ENCODE measurements around the gene DCHS2. TPM values are rescaled to one million over a fixed set of nuclear protein-coding genes. Genes with fewer than 3 reads are reported as not detected.

The DCHS2 gene
- total RNA-seq, 2 donors from 2014 or later: not detected

DNA sequence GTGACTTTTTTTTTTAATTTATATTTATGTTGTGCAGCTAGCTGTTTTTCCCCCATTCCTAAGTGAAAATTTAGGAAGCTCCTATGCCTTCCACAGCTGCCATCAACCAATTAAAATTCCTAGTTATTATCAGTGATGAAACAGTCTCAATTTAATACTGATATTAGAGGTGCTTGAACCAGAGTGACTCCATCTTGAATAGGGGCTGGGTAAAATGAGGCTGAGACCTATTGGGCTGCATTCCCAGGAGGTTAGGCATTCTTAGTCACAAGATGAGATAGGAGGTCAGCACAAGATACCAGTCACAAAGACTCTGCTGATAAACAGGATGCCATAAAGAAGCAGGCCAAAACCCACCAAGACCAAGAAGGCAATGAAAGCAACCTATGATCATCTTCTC, 136.7 kb downstream of the DCHS2 start:
- no peaks in the 10 kb centered on the region for H3K4me1 Mint-ChIP-seq
- ATAC-seq (replicated peaks): no peak
- peaks cover 4% of the 10 kb centered on the region for H3K27me3 Mint-ChIP-seq
- no peak overlapping the region for H3K4me3 Mint-ChIP-seq
- no peaks in the 10 kb centered on the region for H3K9me3 Mint-ChIP-seq
- no peaks in the 10 kb centered on the region for H3K36me3 Mint-ChIP-seq (ENCODE audit: low read depth)
- no peak overlapping the region for H3K27ac Mint-ChIP-seq

- Mint-ChIP-seq H3K27ac (no peak overlapping the region), H3K36me3 (ENCODE audit: low read depth) (no peaks in the 10 kb centered on the region), H3K4me3 (no peak overlapping the region), H3K9me3 (no peaks in the 10 kb centered on the region), H3K27me3 (peaks cover 7% of the 10 kb centered on the region), H3K4me1 (no peaks in the 10 kb centered on the region)
- no peak for ATAC-seq (replicated peaks)
These were observed 141.8 kb downstream of the DCHS2 start for GRCh38 chr4:154349829-154350228.

- Mint-ChIP-seq H3K27me3 (peaks cover 10% of the 10 kb centered on the region), H3K9me3 (no peaks in the 10 kb centered on the region), H3K4me3 (no peak overlapping the region), H3K36me3 (ENCODE audit: low read depth) (no peaks in the 10 kb centered on the region), H3K27ac (no peak overlapping the region), H3K4me1 (no peaks in the 10 kb centered on the region)
- no peak for ATAC-seq (replicated peaks)
These were observed 142.9 kb downstream of the DCHS2 start for GRCh38 chr4:154348657-154349056.

DNA sequence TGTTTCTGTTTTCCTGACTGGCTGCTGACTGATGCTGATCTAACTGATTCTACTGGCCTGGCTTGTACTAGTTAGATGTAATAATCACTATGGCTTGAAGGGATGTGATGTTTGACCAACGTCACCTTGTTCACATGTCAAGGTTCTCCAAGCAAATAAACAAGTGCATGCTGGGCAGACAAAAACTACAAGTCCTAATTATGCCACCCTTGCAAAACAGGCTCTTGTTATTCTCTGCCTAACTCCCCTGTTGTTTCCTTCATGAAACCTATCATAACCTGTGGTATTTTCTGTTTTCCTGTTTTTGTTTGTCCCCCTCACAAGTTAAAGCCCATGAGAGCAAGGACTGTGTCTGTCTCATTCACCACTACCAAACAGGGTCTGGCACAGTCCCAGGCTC, 146.2 kb downstream of the DCHS2 start:
- peaks cover 13% of the 10 kb centered on the region for H3K27me3 Mint-ChIP-seq
- no peak overlapping the region for H3K27ac Mint-ChIP-seq
- H3K4me3 Mint-ChIP-seq: no peak overlapping the region

DNA sequence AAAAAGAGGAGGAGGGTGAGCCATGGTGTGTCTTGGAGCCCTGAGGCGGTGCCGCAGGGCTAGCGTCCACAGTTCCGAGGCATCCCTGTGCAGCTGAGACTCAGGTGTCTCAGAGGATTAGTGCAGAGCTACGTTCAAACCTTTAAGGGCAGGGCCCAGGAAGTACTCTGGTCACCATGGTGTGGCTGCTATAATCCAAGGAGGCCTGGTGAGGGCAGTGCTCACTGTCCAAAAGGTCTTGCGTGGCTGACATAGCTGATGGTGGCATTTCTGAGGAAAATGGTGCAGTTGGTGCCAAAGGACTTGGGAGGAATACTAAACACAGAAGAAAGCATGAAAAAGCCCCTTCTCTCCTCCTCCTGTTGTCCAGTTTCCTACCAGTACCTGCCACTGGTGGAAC, 146.9 kb downstream of the DCHS2 start:
- Mint-ChIP-seq H3K4me1 (no peaks in the 10 kb centered on the region), H3K27me3 (peaks cover 13% of the 10 kb centered on the region), H3K27ac (no peak overlapping the region), H3K4me3 (no peak overlapping the region), H3K9me3 (no peaks in the 10 kb centered on the region), H3K36me3 (ENCODE audit: low read depth) (no peaks in the 10 kb centered on the region)
- no peak for ATAC-seq (replicated peaks)

More for the DNA sequence above, 146.2 kb downstream of the DCHS2 start:
- no peak for ATAC-seq (replicated peaks)
- no peaks in the 10 kb centered on the region for H3K9me3 Mint-ChIP-seq
- no peaks in the 10 kb centered on the region for H3K4me1 Mint-ChIP-seq
- H3K36me3 Mint-ChIP-seq (ENCODE audit: low read depth): no peaks in the 10 kb centered on the region

GRCh38 chr4:154343651-154344050, 147.9 kb downstream of the DCHS2 start:
- ATAC-seq (replicated peaks): no peak
- no peak overlapping the region for H3K4me3 Mint-ChIP-seq
- H3K27ac Mint-ChIP-seq: no peak overlapping the region
- H3K4me1 Mint-ChIP-seq: no peaks in the 10 kb centered on the region
- H3K27me3 Mint-ChIP-seq: peaks cover 13% of the 10 kb centered on the region
- no peaks in the 10 kb centered on the region for H3K9me3 Mint-ChIP-seq
- H3K36me3 Mint-ChIP-seq (ENCODE audit: low read depth): no peaks in the 10 kb centered on the region

DNA sequence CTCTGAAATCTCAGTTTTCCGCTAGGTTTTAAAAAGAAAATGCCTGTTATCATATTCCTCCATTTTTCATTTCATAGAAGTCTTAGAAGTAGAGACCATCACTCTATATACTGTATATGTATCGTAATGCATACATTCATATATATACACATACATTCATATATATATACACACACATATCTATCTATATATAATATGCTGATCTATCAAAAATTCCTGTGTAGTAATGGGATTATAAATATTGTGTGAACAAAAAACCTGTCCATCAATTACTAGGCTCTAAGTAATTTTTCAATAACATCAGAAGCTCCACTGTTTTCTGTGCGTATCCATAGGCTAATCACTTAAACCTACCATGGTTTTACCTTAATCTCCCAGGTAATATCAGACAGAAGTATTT, 150.2 kb downstream of the DCHS2 start:
- H3K4me1 Mint-ChIP-seq: no peaks in the 10 kb centered on the region
- no peaks in the 10 kb centered on the region for H3K36me3 Mint-ChIP-seq (ENCODE audit: low read depth)
- no peak overlapping the region for H3K4me3 Mint-ChIP-seq
- no peak for ATAC-seq (replicated peaks)
- H3K27me3 Mint-ChIP-seq: peaks cover 10% of the 10 kb centered on the region
- no peak overlapping the region for H3K27ac Mint-ChIP-seq
- H3K9me3 Mint-ChIP-seq: no peaks in the 10 kb centered on the region

DNA sequence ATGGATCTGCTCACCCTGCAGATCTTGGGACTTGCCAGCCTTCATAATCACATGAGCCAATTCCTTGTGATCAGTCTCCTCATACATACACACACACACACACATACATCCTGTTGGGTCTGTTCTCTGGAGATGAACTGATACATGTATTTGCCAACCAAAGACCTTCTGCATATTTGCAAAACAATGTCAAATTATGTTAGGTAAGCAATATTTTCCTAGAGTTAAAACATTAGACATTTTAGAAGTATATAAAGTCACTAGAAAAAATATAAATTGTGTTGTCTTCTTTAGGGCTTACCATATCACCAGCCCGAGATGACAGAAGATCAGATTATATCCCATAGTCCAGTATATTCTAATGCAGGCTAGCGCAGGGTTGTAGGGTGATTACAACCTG, 156.0 kb downstream of the DCHS2 start:
- Mint-ChIP-seq H3K4me3 (no peak overlapping the region), H3K36me3 (ENCODE audit: low read depth) (no peaks in the 10 kb centered on the region), H3K9me3 (no peaks in the 10 kb centered on the region), H3K4me1 (no peaks in the 10 kb centered on the region), H3K27ac (no peak overlapping the region), H3K27me3 (peaks cover 12% of the 10 kb centered on the region)
- no peak for ATAC-seq (replicated peaks)

GRCh38 chr4:154332681-154333421, 158.7 kb downstream of the DCHS2 start:
- H3K4me3 Mint-ChIP-seq: peak overlapping the region; percentile 70
- H3K9me3 Mint-ChIP-seq: no peaks in the 10 kb centered on the region
- peak; percentile 86 for ATAC-seq (replicated peaks)
- no peaks in the 10 kb centered on the region for H3K36me3 Mint-ChIP-seq (ENCODE audit: low read depth)
- H3K4me1 Mint-ChIP-seq: no peaks in the 10 kb centered on the region
- peaks cover 12% of the 10 kb centered on the region for H3K27me3 Mint-ChIP-seq
- H3K27ac Mint-ChIP-seq: no peak overlapping the region

DNA sequence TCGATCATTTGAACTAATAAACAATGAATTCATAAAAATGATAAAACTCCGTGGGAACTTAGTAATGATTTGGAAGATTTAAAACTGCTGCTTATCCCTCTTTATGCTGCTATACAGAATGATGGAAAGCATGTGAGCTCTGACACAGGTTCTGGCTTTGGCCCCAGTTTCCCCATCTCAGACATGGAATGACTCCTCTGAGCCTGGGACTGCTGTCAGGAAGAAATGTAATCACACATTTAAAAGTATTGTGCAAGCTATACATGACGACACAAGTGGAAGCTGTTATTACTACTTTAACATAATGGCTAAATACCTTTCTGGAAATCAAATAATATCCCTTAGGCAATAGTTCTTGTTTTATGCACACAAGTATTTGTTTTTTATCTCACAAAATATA, 161.7 kb downstream of the DCHS2 start:
- Mint-ChIP-seq H3K27me3 (peaks cover 21% of the 10 kb centered on the region), H3K9me3 (no peaks in the 10 kb centered on the region), H3K4me3 (no peak overlapping the region), H3K27ac (no peak overlapping the region), H3K4me1 (no peaks in the 10 kb centered on the region), H3K36me3 (ENCODE audit: low read depth) (no peaks in the 10 kb centered on the region)
- ATAC-seq (replicated peaks): no peak

DNA sequence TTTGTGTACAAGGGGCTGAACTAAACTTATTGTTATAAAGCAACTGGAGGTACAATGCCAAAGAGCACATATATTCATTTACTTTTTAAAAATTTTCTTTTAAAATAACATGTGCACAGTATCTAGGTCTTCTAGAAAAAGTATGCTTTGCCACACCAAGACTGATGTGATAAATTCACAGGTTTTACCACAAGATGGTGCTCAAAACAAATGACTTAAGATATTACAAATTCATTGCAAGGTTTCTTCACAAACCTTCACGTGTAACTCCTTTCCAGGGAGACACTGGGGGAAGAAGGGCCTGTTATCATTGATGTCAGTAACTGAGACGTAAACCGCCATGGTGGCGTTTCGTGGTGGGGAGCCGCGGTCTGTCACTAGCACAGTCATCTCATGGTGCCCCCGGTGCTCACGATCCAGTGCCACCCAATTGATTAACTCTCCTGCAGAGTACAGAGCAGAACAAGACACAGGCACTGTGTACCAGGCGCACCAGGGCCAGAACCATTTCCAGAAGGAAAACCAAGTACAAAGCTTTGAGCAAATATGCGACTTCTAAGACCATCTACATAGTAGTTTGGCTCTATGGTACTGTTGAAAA, 162.2 kb downstream of the DCHS2 start:
- no peaks in the 10 kb centered on the region for H3K36me3 Mint-ChIP-seq (ENCODE audit: low read depth)
- peaks cover 21% of the 10 kb centered on the region for H3K27me3 Mint-ChIP-seq
- H3K27ac Mint-ChIP-seq: no peak overlapping the region
- H3K4me3 Mint-ChIP-seq: no peak overlapping the region
- H3K4me1 Mint-ChIP-seq: no peaks in the 10 kb centered on the region
- ATAC-seq (replicated peaks): no peak
- H3K9me3 Mint-ChIP-seq: no peaks in the 10 kb centered on the region

DNA sequence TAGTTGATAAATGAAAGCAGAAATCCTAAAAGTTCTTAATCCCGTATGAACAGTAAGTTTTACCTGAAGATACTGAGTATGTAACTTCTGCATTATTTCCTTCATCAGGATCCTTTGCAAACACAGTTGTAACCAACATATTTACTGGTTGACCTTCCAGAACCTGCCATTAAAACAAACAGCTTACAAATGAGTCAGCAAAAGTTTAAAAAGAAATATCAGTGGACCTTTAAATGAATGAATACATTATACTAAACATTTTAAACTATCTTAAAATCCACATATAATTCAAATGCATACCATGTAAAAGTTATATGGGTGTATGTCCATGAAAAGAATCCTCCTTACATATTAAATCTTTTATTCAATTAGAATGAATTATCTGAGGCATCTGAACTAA, 163.6 kb downstream of the DCHS2 start:
- Mint-ChIP-seq H3K27me3 (peaks cover 21% of the 10 kb centered on the region), H3K4me1 (no peaks in the 10 kb centered on the region), H3K27ac (no peak overlapping the region), H3K9me3 (no peaks in the 10 kb centered on the region), H3K36me3 (ENCODE audit: low read depth) (no peaks in the 10 kb centered on the region), H3K4me3 (no peak overlapping the region)
- no peak for ATAC-seq (replicated peaks)

GRCh38 chr4:154320521-154320920, 171.1 kb downstream of the DCHS2 start:
- Mint-ChIP-seq H3K36me3 (ENCODE audit: low read depth) (no peaks in the 10 kb centered on the region), H3K4me3 (no peak overlapping the region), H3K9me3 (no peaks in the 10 kb centered on the region), H3K4me1 (no peaks in the 10 kb centered on the region), H3K27me3 (peaks cover 5% of the 10 kb centered on the region), H3K27ac (no peak overlapping the region)
- no peak for ATAC-seq (replicated peaks)

- Mint-ChIP-seq H3K4me1 (no peaks in the 10 kb centered on the region), H3K4me3 (no peak overlapping the region), H3K27me3 (no peaks in the 10 kb centered on the region), H3K36me3 (ENCODE audit: low read depth) (no peaks in the 10 kb centered on the region), H3K9me3 (no peaks in the 10 kb centered on the region), H3K27ac (no peak overlapping the region)
- no peak for ATAC-seq (replicated peaks)
These were observed 171.9 kb downstream of the DCHS2 start for GRCh38 chr4:154319736-154320135.

DNA sequence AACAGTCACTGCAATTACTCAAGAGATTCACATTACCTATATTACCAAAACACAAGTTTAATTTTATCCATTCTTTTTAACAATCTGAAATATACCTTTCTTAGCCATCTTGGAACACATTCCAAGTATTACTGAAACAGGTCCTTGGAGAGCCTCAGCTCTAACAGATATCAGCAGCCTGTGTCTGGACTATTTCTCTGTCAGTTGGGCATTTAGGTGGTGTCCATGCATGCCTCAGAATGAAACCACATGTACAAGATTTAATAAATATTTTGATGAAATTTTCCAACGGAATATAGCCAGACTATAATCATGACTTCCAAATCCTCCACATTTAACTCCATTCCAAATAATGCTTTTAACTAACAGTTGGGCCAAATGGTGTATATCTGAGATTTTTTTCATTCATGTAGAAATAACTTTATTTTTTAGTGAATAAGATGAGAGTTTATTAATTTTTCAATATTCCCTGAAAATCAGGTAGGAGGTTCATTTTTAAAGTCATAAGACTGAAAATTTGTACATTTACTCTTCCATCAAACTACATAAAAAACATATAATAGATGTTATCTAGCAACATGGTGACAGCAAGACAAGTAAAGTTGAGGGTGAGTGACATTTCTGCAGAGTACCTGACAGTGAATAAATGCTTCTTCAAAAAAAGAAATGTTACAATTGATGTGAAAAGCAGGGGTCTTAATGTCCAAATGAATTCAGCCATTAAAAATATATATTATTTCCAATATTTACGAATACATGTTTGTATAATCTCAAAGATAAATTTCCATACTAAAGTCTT, 174.2 kb downstream of the DCHS2 start:
- no peak overlapping the region for H3K27ac Mint-ChIP-seq
- no peaks in the 10 kb centered on the region for H3K36me3 Mint-ChIP-seq (ENCODE audit: low read depth)
- no peaks in the 10 kb centered on the region for H3K9me3 Mint-ChIP-seq
- no peak for ATAC-seq (replicated peaks)
- H3K4me3 Mint-ChIP-seq: no peak overlapping the region
- H3K27me3 Mint-ChIP-seq: no peaks in the 10 kb centered on the region
- no peaks in the 10 kb centered on the region for H3K4me1 Mint-ChIP-seq
